NCI-H510A (cell line): ENCODE results near the gene ANXA1.
"Not testable (repeated sequence)": the region's sequence is repeated elsewhere in the genome, so short reads cannot be mapped to it uniquely, and the experiment has no call there.

Source experiments
- DNase-seq: peaks from one replicate; lab custom pipeline; 2025; lab: John Stamatoyannopoulos, UW

ANXA1 gene

DNA sequence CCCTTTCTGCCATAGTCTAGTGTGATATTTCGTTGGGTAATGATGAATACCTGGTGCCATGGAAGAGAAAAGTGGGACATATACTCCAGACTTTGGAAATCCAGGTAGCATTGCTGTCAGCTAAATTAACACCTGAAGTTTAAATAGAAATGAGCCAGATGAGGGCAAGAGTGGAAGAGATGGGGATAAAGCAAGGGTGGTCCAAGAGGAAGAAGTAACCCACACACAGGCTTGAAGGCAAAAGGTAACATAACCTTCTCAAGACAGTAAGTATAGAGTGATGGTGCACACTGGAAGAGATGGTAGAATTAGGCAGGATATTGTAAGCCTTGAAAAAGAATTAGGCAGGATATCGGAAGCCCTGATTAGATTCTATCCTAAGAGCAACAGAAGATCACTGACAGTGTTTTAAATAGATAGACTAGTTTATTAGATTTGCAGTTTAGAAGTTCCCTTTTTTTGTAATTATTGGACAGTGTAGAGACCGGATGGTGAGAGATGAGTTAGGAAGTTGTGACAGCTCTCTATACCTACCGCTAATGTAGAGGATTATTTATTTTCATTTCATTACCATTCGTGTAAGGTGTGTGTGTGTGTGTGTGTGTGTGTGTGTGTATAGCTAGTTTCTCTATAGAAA, 16.8 kb downstream of the ANXA1 start:
- no peak for DNase-seq

DNA sequence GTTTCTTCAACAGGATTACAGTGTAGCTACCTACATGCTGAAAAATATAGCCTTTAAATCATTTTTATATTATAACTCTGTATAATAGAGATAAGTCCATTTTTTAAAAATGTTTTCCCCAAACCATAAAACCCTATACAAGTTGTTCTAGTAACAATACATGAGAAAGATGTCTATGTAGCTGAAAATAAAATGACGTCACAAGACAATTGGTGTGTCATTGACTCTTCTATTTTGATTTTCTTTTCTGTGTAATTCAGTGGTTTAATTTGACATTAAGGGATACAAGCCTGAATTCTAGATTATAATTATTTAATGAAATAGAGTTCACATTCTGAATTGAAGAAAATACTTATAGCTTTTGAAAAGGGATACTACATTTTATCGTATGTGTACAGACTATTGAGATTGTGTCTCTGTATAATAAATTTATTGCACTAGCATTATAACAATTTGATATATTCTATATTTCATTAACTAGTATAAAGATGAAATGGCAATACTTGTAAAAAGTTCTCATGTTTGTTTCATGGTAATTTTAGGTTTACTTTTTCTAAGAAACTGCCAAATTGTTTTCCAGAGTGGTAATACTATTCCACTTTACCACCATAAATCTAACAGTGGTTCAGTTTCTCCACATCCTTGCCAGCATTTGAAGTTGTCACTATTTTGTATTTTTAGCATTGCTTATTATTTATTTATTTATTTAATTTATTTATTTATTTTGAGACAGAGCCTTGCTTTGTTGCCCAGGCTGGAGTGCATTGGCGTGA, 18.7 kb downstream of the ANXA1 start:
- no peak for DNase-seq

DNA sequence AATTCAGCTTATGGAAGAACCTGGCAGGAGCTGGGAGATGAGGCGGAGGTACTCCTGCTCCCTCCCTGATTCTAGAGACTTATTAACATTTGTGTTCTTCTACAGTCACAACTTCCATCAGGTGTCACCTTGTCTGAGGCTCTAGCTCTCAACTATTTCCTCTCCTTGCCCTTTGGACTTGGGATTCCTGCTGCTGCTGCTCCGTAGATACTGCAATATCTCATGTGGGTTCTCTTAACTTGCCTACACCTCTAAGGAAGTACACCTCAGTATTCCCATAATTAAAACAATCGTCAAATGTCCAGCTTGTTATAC, 21.2 kb downstream of the ANXA1 start:
- DNase-seq, result no peak

DNA sequence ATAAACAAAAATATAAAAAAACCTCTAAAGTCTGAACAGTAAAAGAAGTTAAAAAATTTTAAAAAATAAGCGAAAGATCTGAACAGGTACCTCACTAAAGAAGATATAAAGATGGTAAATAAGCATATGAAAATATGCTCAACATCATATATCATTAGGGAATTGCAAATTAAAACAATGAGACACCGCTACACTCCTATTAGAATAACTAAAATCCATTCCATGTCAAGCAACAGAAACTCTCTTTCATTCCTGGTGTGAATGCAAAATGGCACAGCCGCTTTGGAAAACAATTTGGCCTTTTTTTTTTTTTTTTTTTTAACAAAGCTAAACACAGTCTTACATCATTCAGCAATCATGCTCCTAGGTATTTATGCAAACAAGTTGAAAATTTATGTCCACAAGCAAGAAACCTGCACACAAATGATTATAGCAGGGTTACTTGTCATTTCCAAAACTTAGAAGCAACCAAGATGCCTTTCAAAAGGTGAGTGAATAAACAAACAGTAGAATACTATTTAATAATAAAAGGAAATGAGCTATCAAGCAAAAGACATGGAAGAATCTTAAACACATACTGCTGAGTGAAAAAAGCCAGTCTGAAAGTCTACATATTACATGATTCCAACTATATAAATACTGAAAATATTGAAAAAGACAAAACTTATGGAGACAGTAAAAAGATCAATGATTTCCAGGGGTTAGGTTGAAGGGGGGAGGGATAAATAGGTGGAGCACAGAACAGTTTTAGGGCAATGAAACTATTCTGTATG, 22.1 kb downstream of the ANXA1 start:
- DNase-seq, result no peak

DNA sequence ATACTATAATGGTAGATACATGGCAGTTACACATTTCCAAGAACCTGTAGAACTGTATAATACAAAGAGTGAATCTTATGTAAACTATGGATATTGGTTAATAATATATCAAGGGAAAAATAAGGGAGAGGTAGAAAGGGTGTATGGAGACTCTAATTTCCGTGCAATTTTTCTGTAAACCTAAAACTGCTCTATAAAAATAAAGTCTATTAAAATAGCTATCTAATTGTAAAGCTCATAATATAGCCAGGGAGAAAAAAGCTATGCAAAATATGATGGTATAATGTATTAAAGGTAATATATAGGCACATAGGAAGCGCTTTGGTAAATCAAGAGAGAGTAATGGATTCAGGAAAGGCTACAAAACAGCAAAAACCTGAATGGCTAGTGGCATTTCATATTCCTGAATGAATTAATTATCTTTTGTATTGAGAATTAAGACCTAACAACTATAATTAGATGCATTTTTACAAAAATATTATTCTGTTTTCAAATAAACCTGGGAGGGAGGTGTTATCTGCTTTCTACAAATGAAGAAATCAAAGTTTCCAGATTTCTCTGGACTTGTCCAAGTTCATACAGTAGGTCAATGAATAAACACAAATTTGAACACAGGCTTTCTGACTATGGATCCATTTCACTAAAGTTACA, 22.8 kb downstream of the ANXA1 start:
- DNase-seq, result no peak

- no peak for DNase-seq
Measured at GRCh38 chr9:73176450-73176875, 24.8 kb downstream of the ANXA1 start.

DNA sequence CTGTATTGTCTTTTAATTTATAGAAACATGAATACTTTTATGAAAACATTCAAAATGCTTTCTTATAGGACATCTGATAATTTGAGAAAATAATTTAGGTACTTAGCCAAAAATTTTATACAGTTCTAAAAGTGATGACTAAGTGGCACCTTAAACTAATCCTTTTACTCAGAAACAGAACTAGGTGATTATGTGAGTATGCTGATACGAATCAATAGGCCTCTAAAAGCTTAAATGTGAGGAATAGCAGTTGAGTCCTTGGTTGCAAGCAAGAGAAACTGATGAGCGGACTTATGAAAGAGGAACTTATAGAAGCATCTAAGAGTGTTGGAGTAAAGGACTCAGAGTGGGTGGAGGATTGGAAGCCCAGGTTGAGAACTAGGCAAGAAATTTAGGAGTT, 26.4 kb downstream of the ANXA1 start:
- no peak for DNase-seq

- DNase-seq, result no peak
Measured at GRCh38 chr9:73179589-73179988, 27.9 kb downstream of the ANXA1 start.

DNA sequence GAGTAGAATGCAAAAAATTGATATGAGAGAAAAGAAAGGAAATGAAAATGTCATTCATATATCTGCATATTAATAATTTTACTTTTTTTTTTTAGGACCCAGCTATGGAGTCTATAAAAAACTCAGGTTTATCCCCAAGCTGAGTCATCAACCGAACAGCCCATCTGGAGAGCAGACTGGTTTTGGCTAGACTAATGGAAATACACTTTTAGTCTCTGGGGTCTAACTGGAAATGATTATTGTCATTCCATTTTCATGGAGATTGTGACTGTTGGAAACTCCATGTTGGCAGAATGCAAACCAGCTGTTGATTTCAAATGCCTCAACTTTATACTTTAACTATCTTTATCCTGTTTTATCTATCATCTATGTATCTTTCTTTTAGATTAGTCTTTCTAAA, 28.7 kb downstream of the ANXA1 start:
- DNase-seq, result no peak

DNA sequence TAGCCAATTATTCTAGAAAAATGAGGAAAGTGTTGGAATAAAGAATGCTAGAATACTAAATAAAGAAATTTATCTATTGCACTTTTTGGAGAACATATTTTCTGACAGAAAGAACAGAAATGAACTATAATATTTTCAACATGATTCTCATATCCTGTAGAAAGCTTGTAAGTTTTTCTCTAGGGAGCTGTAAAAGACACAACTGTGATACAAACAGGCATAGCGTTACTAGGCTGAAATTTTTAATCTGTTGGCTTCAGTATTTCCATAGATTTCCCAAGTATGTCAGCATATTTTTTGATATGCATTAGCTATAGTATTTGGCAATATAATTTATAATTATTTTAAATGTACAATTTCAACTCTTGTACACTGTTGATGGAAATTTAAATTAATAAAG, 31.3 kb downstream of the ANXA1 start:
- no peak for DNase-seq

GRCh38 chr9:73183428-73183827, 31.8 kb downstream of the ANXA1 start:
- no peak for DNase-seq

DNA sequence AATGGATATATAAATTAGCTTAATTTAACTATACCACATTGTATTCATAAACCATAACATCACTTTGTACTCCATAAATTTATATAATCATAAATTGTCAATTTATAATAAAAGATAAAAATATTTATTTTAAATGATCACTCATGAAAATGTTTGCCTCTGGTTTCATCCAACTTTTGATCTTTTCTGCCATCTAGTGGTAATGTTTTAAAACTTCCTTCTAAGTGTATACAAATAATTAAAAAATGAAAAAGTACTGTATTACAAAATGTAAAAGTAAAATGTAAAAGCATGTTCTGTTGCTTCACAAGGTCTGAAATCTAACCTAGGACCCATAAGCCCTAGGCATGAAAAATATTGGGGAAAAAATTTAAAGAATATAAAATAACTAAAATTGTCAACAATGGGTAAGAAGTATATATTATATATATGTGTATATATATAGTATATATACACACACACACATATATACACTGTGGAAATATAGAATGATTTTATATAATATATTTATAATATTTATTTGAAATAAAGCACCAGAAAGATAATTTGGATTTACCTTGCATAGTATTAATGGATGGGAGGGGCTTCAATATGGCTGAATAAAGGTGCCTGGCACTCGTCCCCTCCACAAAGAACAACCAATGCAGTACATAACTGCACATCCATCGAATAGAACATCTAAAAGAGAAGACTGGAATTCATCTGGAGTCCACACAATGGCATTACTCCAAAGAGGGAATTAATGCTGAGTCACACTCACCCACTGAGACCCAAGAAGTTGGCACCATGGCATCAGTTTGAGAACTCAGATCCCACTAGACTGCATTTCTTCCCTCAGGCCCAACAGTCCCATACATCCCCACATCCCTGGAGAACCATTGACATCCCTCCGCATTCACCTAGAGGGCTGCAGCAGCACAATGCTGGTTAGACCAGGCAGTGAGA, 32.5 kb downstream of the ANXA1 start:
- DNase-seq, result no peak

DNA sequence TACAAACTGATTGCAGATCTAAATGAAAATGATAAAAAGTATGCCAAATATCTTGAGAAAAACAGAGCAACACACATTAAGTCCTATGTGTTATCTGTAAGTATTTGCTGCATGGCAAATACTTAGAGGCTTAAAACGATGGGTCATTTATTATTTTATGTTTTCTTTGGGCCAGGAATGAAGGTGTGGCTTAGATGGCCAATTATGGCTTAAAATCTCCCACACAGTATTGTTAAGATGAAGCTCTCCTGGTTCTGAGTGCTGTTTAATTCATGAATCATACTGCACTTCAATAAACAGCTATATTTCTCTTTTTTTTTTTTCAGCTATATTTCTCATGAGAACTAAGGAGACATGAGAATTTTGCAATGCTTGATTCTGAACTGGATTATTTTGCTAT, 39.4 kb downstream of the ANXA1 start:
- DNase-seq, result not testable (repeated sequence)

- no peak for DNase-seq
Measured at GRCh38 chr9:73194284-73194683, 42.6 kb downstream of the ANXA1 start.

GRCh38 chr9:73199448-73199847, 47.8 kb downstream of the ANXA1 start:
- DNase-seq, result no peak

- DNase-seq, result no peak
Measured at GRCh38 chr9:73199886-73200285, 48.2 kb downstream of the ANXA1 start.

DNA sequence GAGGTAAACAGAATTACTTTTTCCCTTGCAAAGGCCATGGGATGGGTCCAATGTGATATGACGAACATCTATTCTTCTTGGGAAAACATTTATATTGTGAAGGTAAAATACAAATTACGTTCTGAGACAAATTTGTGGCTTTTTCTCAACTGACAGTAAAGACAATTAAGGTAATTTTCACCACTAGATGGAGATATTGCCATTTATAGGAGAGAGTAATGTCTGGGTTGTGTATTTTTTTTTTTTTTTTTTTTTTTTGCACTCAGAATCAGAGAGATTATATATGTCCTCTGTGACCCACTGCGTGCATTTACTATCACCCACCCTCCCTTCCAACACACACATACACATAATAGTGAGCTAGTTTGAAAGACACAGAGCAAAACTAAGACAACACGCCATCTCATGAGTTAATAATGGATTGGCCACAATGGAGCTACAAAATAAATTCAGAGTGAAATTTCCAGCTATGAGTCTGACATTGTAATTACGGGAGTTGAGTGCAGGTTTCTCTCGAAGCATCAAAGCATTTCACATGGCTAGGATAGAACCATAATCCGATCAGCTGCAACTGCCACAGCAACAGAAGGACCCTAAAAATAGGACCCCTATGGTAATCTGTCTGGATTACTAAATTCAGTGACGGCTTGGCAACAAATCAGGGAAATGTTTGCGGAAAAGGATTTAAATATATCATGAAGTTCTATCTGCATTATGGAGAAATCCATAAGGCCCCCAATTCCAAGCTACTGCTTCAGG, 49.2 kb downstream of the ANXA1 start:
- no peak for DNase-seq

GRCh38 chr9:73202980-73203379, 51.3 kb downstream of the ANXA1 start:
- no peak for DNase-seq

- DNase-seq, result no peak
Measured at GRCh38 chr9:73204936-73205335, 53.3 kb downstream of the ANXA1 start.

DNA sequence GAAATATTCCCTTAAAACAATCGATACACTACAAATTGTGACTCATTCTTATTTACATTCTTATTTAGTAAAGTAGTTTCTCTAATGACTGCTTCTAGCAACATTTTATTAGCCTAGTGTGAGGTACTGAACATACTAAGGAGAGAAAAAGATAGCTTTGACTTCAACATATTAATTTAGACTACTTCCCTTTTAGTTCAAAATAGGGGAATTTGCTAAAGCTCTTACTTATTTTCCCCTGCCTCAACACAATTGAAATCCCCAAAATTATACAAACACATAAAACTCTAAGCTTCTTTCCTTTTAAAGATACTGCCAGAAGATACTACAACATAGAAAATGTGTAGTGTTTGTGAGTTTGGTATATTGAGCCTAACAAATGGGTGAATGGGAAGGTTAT, 55.2 kb downstream of the ANXA1 start:
- DNase-seq, result no peak
